Prostate gland (tissue), 2 donors: Measurements from ENCODE around the gene TTC19.

Experiments
- CTCF ChIP-seq, 4 experiments: fragments of 200-600 bp in 2 of 4; fragments of 450-650 bp in 2 of 4; sonication (generic) in 2 of 4; IDR thresholded peaks; 1 replicate in 3 of 4; 2 replicates in 1 of 4; pipeline ENCODE4 v1.5.1; 2016 to 2019; ENCODE audit warnings: antibody characterized with exemption in 4 of 4, mild to moderate bottlenecking in 2 of 4, moderate library complexity in 2 of 4
- POLR2A ChIP-seq: fragments of 450-650 bp; IDR thresholded peaks from one replicate; pipeline ENCODE4 v1.6.1; 2016; ENCODE audit warnings: antibody characterized with exemption, mild to moderate bottlenecking
- POLR2AphosphoS5 ChIP-seq: sonication (generic); formaldehyde crosslinking; IDR thresholded peaks from one replicate; pipeline ENCODE4 v1.6.1; 2017; ENCODE audit warnings: antibody characterized with exemption

DNA sequence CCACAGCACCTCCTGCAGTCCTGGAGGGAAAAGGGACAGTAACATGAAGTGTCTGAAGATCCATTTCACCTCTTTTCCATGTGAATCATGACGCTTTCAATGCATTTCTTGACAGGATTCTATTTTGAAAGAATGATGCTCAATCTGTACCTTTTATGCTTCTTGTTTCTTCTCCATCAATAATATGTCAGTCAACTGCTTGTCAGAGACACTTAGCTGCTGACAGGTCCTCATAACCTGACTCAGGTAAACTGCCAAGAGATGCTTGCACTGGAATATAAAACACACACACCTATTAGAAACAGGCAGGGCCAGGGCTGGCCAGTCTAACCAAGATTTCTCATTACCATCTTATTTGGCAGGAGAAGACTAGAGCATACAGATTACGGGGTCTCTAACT lies 21.7 kb upstream of the TTC19 start:
- no peak for TF ChIP-seq CTCF (IDR thresholded peaks at IDR 0.05)
- TF ChIP-seq POLR2A = no peak
- TF ChIP-seq POLR2AphosphoS5 = no peak
